BLaER1 treated with 17β-estradiol and CSF1 and Interleukin-3, amounts not matched to agents 10 nM and 100 nM (cell line): ENCODE measurements around the gene PTPRN2.

Experiments
- H3K27ac ChIP-seq, 11 experiments: shearing (Covaris generic); formaldehyde crosslinking; 2 replicates each; pipeline ENCODE4 v1.8.1; 2022
- H3K27me3 ChIP-seq, 11 experiments: shearing (Covaris generic); formaldehyde crosslinking; 2 replicates each; pipeline ENCODE4 v1.8.1; 2022
- H3K36me3 ChIP-seq, 11 experiments: shearing (Covaris generic); formaldehyde crosslinking; 2 replicates each; pipeline ENCODE4 v1.8.1; 2022
- H3K4me1 ChIP-seq, 10 experiments: shearing (Covaris generic); formaldehyde crosslinking; 2 replicates each; pipeline ENCODE4 v1.8.1; 2022
- H3K4me2 ChIP-seq, 11 experiments: shearing (Covaris generic); formaldehyde crosslinking; 2 replicates each; pipeline ENCODE4 v1.8.1; 2022
- H3K4me3 ChIP-seq, 10 experiments: shearing (Covaris generic); formaldehyde crosslinking; 2 replicates each; pipeline ENCODE4 v1.8.1; 2022
- H3K9ac ChIP-seq, 11 experiments: shearing (Covaris generic); formaldehyde crosslinking; 2 replicates each; pipeline ENCODE4 v1.8.1; 2022
- H3K9me3 ChIP-seq, 11 experiments: shearing (Covaris generic); formaldehyde crosslinking; replicated peaks in 1 of 11; 2 replicates each; pipeline ENCODE4 v1.8.1; 2022
- H4K20me1 ChIP-seq, 11 experiments: shearing (Covaris generic); formaldehyde crosslinking; 2 replicates each; pipeline ENCODE4 v1.8.1; 2022
- Cebpa-rat ChIP-seq, 11 experiments: shearing (Covaris generic); IDR thresholded peaks; 2 replicates each; pipeline ENCODE4 v1.8.1; 2022

The PTPRN2 gene

GRCh38 chr7:157551325-157552070 is 1036.1 kb downstream of the PTPRN2 start:
- no peak for TF ChIP-seq Cebpa-rat (IDR thresholded peaks at IDR 0.05)
- Histone ChIP-seq H3K36me3 (no peaks in the 10 kb centered on the region), H3K4me2 (peak overlapping the region in 3 of 11 experiments; percentile 50 to 55 (median 53); a peak in 6 of 22 replicates), H4K20me1 (peaks cover 0 to 6% (median 0%) of the 10 kb centered on the region in 11 experiments; a peak in 4 of 22 replicates), H3K9me3 (no peaks in the 10 kb centered on the region), H3K9ac (no peak overlapping the region), H3K27ac (no peak overlapping the region), H3K27me3 (peaks cover 0 to 10% (median 0%) of the 10 kb centered on the region in 11 experiments; a peak in 2 of 22 replicates), H3K4me1 (peaks cover 6 to 20% (median 15%) of the 10 kb centered on the region in 10 experiments; a peak in 15 of 20 replicates), H3K4me3 (no peak overlapping the region)

GRCh38 chr7:157550300-157551275 is 1037.0 kb downstream of the PTPRN2 start:
- H3K4me1 ChIP-seq, result peaks cover 6 to 20% (median 15%) of the 10 kb centered on the region in 10 experiments; a peak in 15 of 20 replicates
- peaks cover 0 to 6% (median 0%) of the 10 kb centered on the region in 11 experiments; a peak in 4 of 22 replicates for H4K20me1 ChIP-seq
- H3K4me2 ChIP-seq, result peak overlapping the region in 3 of 11 experiments; percentile 50 to 55 (median 53); a peak in 6 of 22 replicates
- no peaks in the 10 kb centered on the region for H3K9me3 ChIP-seq
- H3K4me3 ChIP-seq, result no peak overlapping the region
- TF ChIP-seq Cebpa-rat (IDR thresholded peaks at IDR 0.05), result no peak
- H3K36me3 ChIP-seq, result no peaks in the 10 kb centered on the region
- H3K9ac ChIP-seq, result no peak overlapping the region
- no peak overlapping the region for H3K27ac ChIP-seq
- H3K27me3 ChIP-seq, result peaks cover 0 to 10% (median 0%) of the 10 kb centered on the region in 11 experiments; a peak in 2 of 22 replicates

DNA sequence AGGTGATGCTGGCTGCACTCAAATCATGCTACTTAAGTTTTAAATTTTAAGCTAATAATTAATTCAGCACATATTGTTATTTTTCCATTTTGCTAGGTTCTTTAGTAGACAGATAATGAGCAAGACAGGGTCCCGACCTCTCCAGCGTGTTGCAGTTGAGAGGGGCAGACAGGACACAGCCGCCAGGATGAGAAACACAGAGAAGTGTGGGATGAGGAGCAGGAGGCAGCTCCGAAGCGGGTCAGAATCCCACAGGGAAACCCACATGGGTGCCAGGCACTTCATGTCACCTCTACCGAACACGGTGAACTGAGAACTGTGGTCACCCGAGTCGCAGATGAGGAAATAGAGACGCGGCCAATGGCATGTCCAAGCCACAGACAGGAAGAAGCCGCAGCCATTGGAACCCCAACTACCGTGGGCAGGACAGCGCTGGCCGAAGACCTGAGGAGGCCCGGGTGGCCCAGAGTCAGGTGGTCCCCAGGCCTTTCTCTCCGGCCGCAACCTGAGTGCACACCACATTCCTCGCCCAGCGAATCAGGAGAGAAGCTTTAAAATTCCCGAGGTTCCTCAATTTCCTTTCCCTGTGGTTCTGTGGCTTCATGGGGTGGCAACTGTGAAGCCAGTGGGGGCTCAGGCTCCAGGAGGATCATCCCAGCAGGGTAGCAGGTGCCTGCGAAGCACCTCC is 1037.9 kb downstream of the PTPRN2 start:
- Histone ChIP-seq H3K36me3 (no peaks in the 10 kb centered on the region), H3K9me3 (no peaks in the 10 kb centered on the region), H3K27me3 (peaks cover 0 to 10% (median 0%) of the 10 kb centered on the region in 11 experiments; a peak in 2 of 22 replicates), H3K9ac (no peak overlapping the region), H3K4me1 (peaks cover 8 to 24% (median 18%) of the 10 kb centered on the region in 10 experiments; a peak in 18 of 20 replicates), H3K27ac (no peak overlapping the region), H3K4me2 (no peak overlapping the region; a peak in 1 of 22 replicates), H4K20me1 (peaks cover 0 to 6% (median 0%) of the 10 kb centered on the region in 11 experiments; a peak in 3 of 22 replicates), H3K4me3 (no peak overlapping the region)
- TF ChIP-seq Cebpa-rat (IDR thresholded peaks at IDR 0.05), result no peak

DNA sequence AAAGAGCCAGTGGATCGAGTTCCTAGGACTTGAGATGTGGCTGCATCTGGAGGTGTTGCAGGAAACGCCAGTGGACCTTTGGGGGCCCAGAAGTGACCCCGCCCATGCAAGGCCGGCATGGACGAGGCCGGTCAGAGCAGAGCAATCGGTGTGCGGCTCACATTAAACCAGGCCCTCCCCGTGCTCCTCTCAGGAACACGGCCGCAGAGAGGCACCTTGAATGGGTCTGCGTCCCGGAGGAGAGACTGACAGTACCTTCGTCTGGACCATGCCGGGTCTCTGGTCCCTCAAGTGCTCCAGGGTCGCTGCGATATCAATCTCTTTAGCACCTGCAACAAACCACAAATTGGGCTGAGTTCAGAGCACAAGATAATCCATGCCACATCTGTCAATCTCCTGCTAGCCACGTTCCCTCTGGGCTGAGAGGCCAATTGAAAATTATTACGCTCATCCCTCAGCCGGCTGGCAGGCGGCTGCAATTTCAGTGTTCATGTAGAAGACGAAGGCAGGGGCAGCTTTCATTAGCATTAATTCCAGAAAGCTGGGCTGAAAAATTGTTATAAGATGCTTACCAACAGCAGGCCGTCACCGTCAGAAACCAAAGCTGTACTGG is 1038.8 kb downstream of the PTPRN2 start:
- no peak overlapping the region for H3K27ac ChIP-seq
- H3K36me3 ChIP-seq, result no peaks in the 10 kb centered on the region
- peaks cover 0 to 6% (median 0%) of the 10 kb centered on the region in 11 experiments; a peak in 3 of 22 replicates for H4K20me1 ChIP-seq
- peaks cover 0 to 10% (median 0%) of the 10 kb centered on the region in 11 experiments; a peak in 2 of 22 replicates for H3K27me3 ChIP-seq
- H3K9me3 ChIP-seq, result no peaks in the 10 kb centered on the region
- no peak overlapping the region for H3K4me3 ChIP-seq
- no peak overlapping the region for H3K9ac ChIP-seq
- peaks cover 8 to 32% (median 21%) of the 10 kb centered on the region in 10 experiments; a peak in 18 of 20 replicates for H3K4me1 ChIP-seq
- H3K4me2 ChIP-seq, result no peak overlapping the region
- no peak for TF ChIP-seq Cebpa-rat (IDR thresholded peaks at IDR 0.05)

DNA sequence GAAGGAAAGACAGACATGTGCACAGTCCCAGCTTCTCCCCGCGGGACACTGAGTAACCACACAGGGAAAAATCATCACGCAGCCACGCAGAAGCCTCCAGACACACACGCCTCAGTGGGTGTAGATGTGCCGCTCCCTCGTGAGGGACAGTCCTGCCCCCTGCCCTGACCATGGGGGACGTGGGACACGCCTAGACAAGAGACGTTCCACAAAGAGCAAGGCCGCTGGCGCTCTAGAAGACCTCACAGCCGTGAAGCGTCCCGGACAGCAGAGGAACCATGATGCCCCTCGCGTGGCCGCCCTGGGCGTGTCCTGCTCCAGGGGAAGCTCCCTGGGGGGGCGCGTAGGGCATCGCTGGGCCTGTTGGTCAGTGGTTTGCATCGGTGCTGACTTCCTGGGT is 1040.0 kb downstream of the PTPRN2 start:
- no peak overlapping the region for H3K9ac ChIP-seq
- H3K9me3 ChIP-seq, result no peaks in the 10 kb centered on the region
- TF ChIP-seq Cebpa-rat (IDR thresholded peaks at IDR 0.05), result no peak
- H3K4me3 ChIP-seq, result no peak overlapping the region
- peak overlapping the region in 3 of 11 experiments; percentile 5 to 12 (median 9); a peak in 3 of 22 replicates for H3K4me2 ChIP-seq
- H3K27me3 ChIP-seq, result peaks cover 0 to 10% (median 0%) of the 10 kb centered on the region in 11 experiments; a peak in 2 of 22 replicates
- H3K27ac ChIP-seq, result no peak overlapping the region
- H4K20me1 ChIP-seq, result peaks cover 0 to 6% (median 0%) of the 10 kb centered on the region in 11 experiments; a peak in 3 of 22 replicates
- no peaks in the 10 kb centered on the region for H3K36me3 ChIP-seq
- peaks cover under 1 to 24% (median 13%) of the 10 kb centered on the region in 10 experiments; a peak in 16 of 20 replicates for H3K4me1 ChIP-seq

- Histone ChIP-seq H3K9ac (no peak overlapping the region), H3K9me3 (no peaks in the 10 kb centered on the region), H4K20me1 (peaks cover 0 to 6% (median 0%) of the 10 kb centered on the region in 11 experiments; a peak in 3 of 22 replicates), H3K27ac (no peak overlapping the region), H3K4me3 (no peak overlapping the region), H3K4me1 (peaks cover 0 to 24% (median 12%) of the 10 kb centered on the region in 10 experiments; a peak in 15 of 20 replicates), H3K4me2 (peak overlapping the region in 3 of 11 experiments; percentile 5 to 12 (median 9); a peak in 2 of 22 replicates), H3K36me3 (no peaks in the 10 kb centered on the region), H3K27me3 (peaks cover 0 to 10% (median 0%) of the 10 kb centered on the region in 11 experiments; a peak in 2 of 22 replicates)
- TF ChIP-seq Cebpa-rat (IDR thresholded peaks at IDR 0.05), result no peak
Observed at GRCh38 chr7:157547102-157547501, 1040.5 kb downstream of the PTPRN2 start.

DNA sequence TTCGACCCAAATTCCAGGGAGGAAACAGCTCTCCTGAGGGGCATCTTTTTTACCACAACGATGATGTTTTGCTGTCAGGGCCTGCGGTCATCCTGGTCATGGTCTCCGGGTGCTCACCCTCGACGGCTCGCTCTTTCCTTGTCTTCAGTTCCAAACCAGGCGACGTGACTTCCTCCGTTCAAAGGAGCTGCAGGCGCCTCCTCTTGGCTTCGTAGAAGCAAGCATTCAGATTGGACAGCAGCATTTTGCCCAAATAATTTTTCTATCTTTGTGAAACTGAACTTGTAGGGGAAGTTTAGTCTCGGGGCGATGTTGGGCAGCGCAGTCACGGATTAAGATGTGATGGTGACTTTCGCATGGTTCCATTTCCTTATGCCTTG is 1042.0 kb downstream of the PTPRN2 start:
- H3K27me3 ChIP-seq, result peaks cover 0 to 10% (median 0%) of the 10 kb centered on the region in 11 experiments; a peak in 2 of 22 replicates

More for the DNA sequence above, 1042.0 kb downstream of the PTPRN2 start:
- peaks cover 0 to 18% (median 12%) of the 10 kb centered on the region in 10 experiments; a peak in 15 of 20 replicates for H3K4me1 ChIP-seq
- H3K9me3 ChIP-seq, result no peaks in the 10 kb centered on the region
- no peak for TF ChIP-seq Cebpa-rat (IDR thresholded peaks at IDR 0.05)
- no peak overlapping the region for H3K9ac ChIP-seq
- peaks cover 0 to 6% (median 0%) of the 10 kb centered on the region in 11 experiments; a peak in 2 of 22 replicates for H4K20me1 ChIP-seq
- no peaks in the 10 kb centered on the region for H3K36me3 ChIP-seq
- no peak overlapping the region for H3K27ac ChIP-seq
- H3K4me2 ChIP-seq, result no peak overlapping the region
- no peak overlapping the region for H3K4me3 ChIP-seq
